ENCODE results near the gene KLHL29. TPM values are rescaled to one million over a fixed set of nuclear protein-coding genes. Genes with fewer than 3 reads are reported as not detected.

Gene KLHL29
- total RNA-seq, 3 donors from 2014 or later (not counting 1 experiment from before 2014, with no cell fraction given), result 0.24 to 0.43 (median 0.33) TPM

DNA sequence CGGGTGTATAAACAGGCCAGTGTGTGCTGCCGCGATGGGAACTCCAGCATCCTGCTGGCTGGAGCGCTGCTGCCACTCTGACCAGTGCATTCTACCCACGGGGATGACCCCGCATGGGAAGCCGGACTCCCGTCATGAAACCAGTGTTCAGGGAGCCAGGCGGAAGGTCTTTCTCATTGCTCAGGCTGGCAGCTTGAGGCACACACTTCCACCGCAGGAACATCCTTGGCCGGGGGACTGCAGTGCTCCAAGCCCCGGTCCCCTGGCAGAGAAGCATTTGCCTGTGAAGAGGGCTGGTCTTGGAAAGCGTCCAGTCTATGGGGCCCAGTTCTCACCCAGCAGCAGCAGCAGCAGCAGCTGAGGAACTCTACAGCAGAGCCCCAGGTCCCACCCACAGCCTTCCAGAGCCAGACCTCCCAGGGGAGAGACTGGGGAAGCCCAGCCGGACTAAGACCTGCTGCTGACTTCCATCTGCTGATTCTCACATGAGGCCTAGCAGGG, 235.9 kb downstream of the KLHL29 start:
- H3K27ac ChIP-seq (ENCODE audit: low read length), result no peak overlapping the region
- H3K4me3 Mint-ChIP-seq, result no peak overlapping the region

DNA sequence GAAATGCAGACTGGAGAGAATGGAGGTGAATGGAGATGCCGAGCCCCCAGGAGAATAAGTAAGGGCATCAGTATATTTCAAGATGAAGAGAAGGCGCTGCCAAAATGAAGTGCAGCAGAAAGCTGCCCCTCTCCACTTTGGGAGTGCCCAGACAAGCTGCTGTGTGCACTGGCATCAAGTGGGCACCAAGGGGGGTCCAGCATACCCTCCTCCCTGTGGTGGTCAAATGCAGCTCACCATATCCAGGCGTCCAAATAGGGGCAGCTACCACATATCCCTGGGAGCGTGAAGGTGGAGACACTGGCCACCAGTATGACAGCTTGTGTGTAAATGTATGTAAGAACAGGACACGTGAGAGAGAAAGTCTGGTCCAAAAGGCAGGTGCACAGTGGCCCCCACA, 236.6 kb downstream of the KLHL29 start:
- 92% methylated on average over 5 of the region's 5 CpGs for WGBS (ENCODE audit: insufficient coverage)
- Mint-ChIP-seq H3K27me3 (ENCODE audit: low read depth in 2 of 2) (peaks cover 9 to 14% of the 10 kb centered on the region in 2 donors), H3K9me3 (peaks cover 0 to 4% of the 10 kb centered on the region in 2 donors), H3K4me3 (no peak overlapping the region), H3K36me3 (no peaks in the 10 kb centered on the region), H3K4me1 (no peaks in the 10 kb centered on the region), H3K27ac (no peak overlapping the region)
- DNase-seq (no peak), ATAC-seq (no peak)
- intact Hi-C loops (cut with micrococcal nuclease), result no loop called here
- TF ChIP-seq, protein P1, sequence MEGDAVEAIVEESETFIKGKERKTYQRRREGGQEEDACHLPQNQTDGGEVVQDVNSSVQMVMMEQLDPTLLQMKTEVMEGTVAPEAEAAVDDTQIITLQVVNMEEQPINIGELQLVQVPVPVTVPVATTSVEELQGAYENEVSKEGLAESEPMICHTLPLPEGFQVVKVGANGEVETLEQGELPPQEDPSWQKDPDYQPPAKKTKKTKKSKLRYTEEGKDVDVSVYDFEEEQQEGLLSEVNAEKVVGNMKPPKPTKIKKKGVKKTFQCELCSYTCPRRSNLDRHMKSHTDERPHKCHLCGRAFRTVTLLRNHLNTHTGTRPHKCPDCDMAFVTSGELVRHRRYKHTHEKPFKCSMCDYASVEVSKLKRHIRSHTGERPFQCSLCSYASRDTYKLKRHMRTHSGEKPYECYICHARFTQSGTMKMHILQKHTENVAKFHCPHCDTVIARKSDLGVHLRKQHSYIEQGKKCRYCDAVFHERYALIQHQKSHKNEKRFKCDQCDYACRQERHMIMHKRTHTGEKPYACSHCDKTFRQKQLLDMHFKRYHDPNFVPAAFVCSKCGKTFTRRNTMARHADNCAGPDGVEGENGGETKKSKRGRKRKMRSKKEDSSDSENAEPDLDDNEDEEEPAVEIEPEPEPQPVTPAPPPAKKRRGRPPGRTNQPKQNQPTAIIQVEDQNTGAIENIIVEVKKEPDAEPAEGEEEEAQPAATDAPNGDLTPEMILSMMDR (IDR thresholded peaks at IDR 0.05), result no peak
- Histone ChIP-seq H3K4me1 (ENCODE audit: control insufficient read depth, insufficient read depth, low read length) (no peaks in the 10 kb centered on the region), H3K27ac (ENCODE audit: low read length) (no peak overlapping the region), H3K36me3 (ENCODE audit: control insufficient read depth, insufficient read depth, low read length) (no peaks in the 10 kb centered on the region), H3K9me3 (ENCODE audit: control insufficient read depth, insufficient read depth, low read length) (peaks cover 6% of the 10 kb centered on the region), H3K27me3 (ENCODE audit: control insufficient read depth, insufficient read depth, low read length) (no peaks in the 10 kb centered on the region), H3K4me3 (ENCODE audit: low read length) (no peak overlapping the region)

More for the DNA sequence above, 235.9 kb downstream of the KLHL29 start:
- Histone ChIP-seq H3K9me3 (ENCODE audit: control insufficient read depth, insufficient read depth, low read length) (peaks cover 6% of the 10 kb centered on the region), H3K4me3 (ENCODE audit: low read length) (no peak overlapping the region), H3K27me3 (ENCODE audit: control insufficient read depth, insufficient read depth, low read length) (no peaks in the 10 kb centered on the region), H3K4me1 (ENCODE audit: control insufficient read depth, insufficient read depth, low read length) (no peaks in the 10 kb centered on the region), H3K36me3 (ENCODE audit: control insufficient read depth, insufficient read depth, low read length) (no peaks in the 10 kb centered on the region)
- no peaks in the 10 kb centered on the region for H3K4me1 Mint-ChIP-seq
- ATAC-seq (no peak), DNase-seq (no peak)
- TF ChIP-seq, protein P1 (IDR thresholded peaks at IDR 0.05), result no peak
- no peaks in the 10 kb centered on the region for H3K36me3 Mint-ChIP-seq
- H3K27ac Mint-ChIP-seq, result no peak overlapping the region
- peaks cover 9 to 14% of the 10 kb centered on the region in 2 donors for H3K27me3 Mint-ChIP-seq (ENCODE audit: low read depth in 2 of 2)
- peaks cover 0 to 4% of the 10 kb centered on the region in 2 donors for H3K9me3 Mint-ChIP-seq
- WGBS (ENCODE audit: insufficient coverage), result 92% methylated on average over 14 of the region's 14 CpGs
- intact Hi-C loops (cut with micrococcal nuclease), result no loop called here

DNA sequence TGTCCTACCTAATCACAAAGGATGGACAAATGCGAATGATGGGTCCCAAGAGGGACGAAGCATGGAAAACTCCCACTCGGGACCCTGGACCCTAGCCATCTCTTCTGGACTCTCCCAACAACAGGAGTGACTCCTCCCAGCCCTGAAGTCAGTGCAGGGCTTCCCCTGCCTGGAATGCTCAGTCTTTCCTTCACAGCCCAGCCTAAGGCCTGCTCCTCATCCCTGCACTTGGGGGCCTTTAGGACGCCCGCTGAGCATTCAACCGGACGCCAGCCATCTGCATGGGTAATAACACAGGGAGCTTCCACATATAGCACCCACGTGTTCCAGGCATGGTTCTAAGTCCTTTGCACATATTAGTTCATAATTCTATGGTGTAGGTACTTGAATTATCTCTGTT, 237.5 kb downstream of the KLHL29 start:
- Mint-ChIP-seq H3K36me3 (no peaks in the 10 kb centered on the region), H3K4me1 (no peaks in the 10 kb centered on the region)

More for the DNA sequence above, 237.5 kb downstream of the KLHL29 start:
- TF ChIP-seq, protein P1 (IDR thresholded peaks at IDR 0.05), result no peak
- Mint-ChIP-seq H3K27ac (no peak overlapping the region), H3K9me3 (peaks cover 0 to 4% of the 10 kb centered on the region in 2 donors), H3K27me3 (ENCODE audit: low read depth in 2 of 2) (peaks cover 9 to 14% of the 10 kb centered on the region in 2 donors), H3K4me3 (no peak overlapping the region)
- intact Hi-C loops (cut with micrococcal nuclease), result no loop called here
- Histone ChIP-seq H3K27ac (ENCODE audit: low read length) (no peak overlapping the region), H3K4me3 (ENCODE audit: low read length) (no peak overlapping the region), H3K4me1 (ENCODE audit: control insufficient read depth, insufficient read depth, low read length) (no peaks in the 10 kb centered on the region), H3K36me3 (ENCODE audit: control insufficient read depth, insufficient read depth, low read length) (no peaks in the 10 kb centered on the region), H3K9me3 (ENCODE audit: control insufficient read depth, insufficient read depth, low read length) (peaks cover 6% of the 10 kb centered on the region), H3K27me3 (ENCODE audit: control insufficient read depth, insufficient read depth, low read length) (no peaks in the 10 kb centered on the region)
- 90% methylated on average over 8 of the region's 8 CpGs for WGBS (ENCODE audit: insufficient coverage)
- no peak for ATAC-seq
- no peak for DNase-seq
